Right lobe of liver (tissue), 4 donors: ENCODE results near the gene ADARB2.

Experiments
- CTCF ChIP-seq, 4 donors: fragments of 200-600 bp in 3 of 4; fragments of 450-650 bp in 1 of 4; IDR thresholded peaks; one replicate each; pipeline versions ENCODE4 v1.5.1 to v1.8.0; 2016 to 2022; ENCODE audit warnings: antibody characterized with exemption in 4 of 4, mild to moderate bottlenecking in 2 of 4
- POLR2A ChIP-seq: fragments of 450-650 bp; IDR thresholded peaks from one replicate; pipeline ENCODE4 v1.6.1; 2017; ENCODE audit warnings: antibody characterized with exemption, mild to moderate bottlenecking
- donor health status: DM: no; HTN: no; CAD: no.
- donor health status: DM: no; HTN: no; CAD: no.
- donor health status: DM: no; HTN: yes; CAD: no.

- no peak for TF ChIP-seq CTCF (IDR thresholded peaks at IDR 0.05)
- TF ChIP-seq POLR2A, result no peak
These were observed 527.9 kb downstream of the ADARB2 start for GRCh38 chr10:1209355-1209979.
